Brain microvascular endothelial cell (primary cell): ENCODE results near the gene APPL1.

ENCODE experiments used
- DNase-seq: peaks from one replicate; pipeline ENCODE4 v3.0.0-alpha.2; 2020
- H3K27ac ChIP-seq: fragments of 250-450 bp; sonication (Bioruptor Pico); 2 replicates; pipeline ENCODE4 v1.5.1; 2020; ENCODE audit warnings: mild to moderate bottlenecking, moderate library complexity
- H3K27me3 ChIP-seq: fragments of 250-450 bp; sonication (Bioruptor Pico); replicated peaks from 2 replicates; pipeline ENCODE4 v1.5.1; 2020; ENCODE audit warnings: mild to moderate bottlenecking
- H3K36me3 ChIP-seq: fragments of 250-450 bp; sonication (Bioruptor Pico); replicated peaks from 2 replicates; pipeline ENCODE4 v1.5.1; 2020; ENCODE audit warnings: mild to moderate bottlenecking
- H3K4me3 ChIP-seq: 2 replicates; pipeline ENCODE4 v1.5.1; 2011; ENCODE audit warnings: low read depth, mild to moderate bottlenecking, control low read depth, low read length, moderate library complexity
- CTCF ChIP-seq: IDR thresholded peaks from 2 replicates; pipeline ENCODE4 v1.5.1; 2011; ENCODE audit warnings: low read depth, mild to moderate bottlenecking, moderate library complexity, low read length, control low read depth, inconsistent platforms; ENCODE audit errors: missing control alignments
- in situ Hi-C: cut with HindIII; loops from 2 replicates; pipeline ENCODE4 v1.10.0; 2017; ENCODE audit warnings: low sequenced_read_pairs, low pct_ligation_motif_present

APPL1 gene

GRCh38 chr3:57227204-57227929 is at the start of gene APPL1:
Gene APPL1 (plus strand): TSS chr3:57227729. CDS start chr3:57227884, 155 bp downstream.
- Histone ChIP-seq H3K27me3 (no peaks in the 10 kb centered on the region), H3K36me3 (no peaks in the 10 kb centered on the region), H3K4me3 (peak within 1 kb of the TSS; percentile 86), H3K27ac (peak within 1 kb of the TSS; percentile 85)
- DNase-seq: peak; percentile 83
- TF ChIP-seq CTCF: no peak
- in situ Hi-C loops: no loop called here

DNA sequence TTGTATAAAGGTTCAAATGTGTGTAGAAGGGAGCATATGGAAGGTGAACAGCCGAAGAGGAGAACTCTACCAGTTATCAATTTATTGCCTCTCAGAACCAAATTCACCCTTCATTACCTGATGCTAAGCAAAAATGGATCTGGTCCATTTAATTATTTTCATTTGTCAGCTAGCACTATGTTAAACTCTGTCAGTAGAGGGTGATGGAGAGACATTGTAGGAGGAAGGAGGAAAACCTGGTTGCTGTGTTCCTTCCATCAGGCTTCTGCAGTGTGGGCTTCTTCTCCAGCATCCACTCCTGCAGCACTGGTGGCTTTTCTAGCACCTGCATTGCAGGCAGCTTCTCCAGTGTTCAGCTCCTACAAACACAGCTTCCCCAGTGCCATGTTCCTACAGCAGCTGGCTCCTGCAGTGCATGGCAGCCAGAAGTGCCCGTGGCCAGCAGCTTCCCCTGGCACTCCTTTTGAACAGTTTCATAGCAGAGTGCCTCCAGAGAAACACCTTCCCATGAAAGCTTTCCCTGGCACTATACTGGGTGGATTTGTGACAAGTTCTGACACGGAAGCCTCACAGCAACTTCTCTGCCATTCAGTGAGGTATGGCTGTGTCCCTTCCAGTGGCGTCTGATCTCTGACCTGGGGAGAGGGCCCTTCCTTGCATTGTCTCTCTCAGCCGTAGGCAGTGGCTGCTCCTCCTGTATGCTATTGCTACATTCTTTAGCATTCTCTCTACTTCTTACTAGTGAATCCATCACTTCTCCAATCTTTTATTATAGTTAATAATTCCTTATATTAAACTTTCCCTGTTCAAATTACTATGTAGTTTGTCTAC is 47.7 kb upstream of the APPL1 start:
- DNase-seq: no peak
- Histone ChIP-seq H3K27ac (no peak overlapping the region), H3K36me3 (no peaks in the 10 kb centered on the region), H3K27me3 (no peaks in the 10 kb centered on the region), H3K4me3 (no peak overlapping the region)
- in situ Hi-C loops: no loop called here
- peak; percentile 59 for TF ChIP-seq CTCF

DNA sequence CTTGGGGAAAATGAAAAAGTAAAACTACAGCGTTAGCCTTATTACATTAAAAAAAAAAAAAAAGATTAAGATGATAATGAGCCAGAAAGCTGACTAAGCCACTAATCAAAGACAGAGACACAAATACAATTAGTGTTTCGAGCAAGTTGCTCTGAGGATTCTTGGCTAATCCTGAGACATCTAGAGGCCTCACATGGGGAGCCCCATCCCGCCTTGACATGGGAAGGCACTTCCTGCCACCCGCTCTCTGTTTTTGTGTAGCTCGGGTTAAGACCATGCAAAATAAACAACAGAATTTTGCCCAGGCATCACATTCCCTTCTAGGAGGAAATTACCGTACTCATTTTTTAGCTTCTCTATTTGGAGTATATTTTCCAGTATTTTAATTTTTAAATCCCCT is 43.0 kb upstream of the APPL1 start:
- no peak for TF ChIP-seq CTCF
- no peak for DNase-seq
- no peaks in the 10 kb centered on the region for H3K27me3 ChIP-seq
- no peak overlapping the region for H3K27ac ChIP-seq
- in situ Hi-C loops: no loop called here
- no peak overlapping the region for H3K4me3 ChIP-seq
- H3K36me3 ChIP-seq: no peaks in the 10 kb centered on the region

DNA sequence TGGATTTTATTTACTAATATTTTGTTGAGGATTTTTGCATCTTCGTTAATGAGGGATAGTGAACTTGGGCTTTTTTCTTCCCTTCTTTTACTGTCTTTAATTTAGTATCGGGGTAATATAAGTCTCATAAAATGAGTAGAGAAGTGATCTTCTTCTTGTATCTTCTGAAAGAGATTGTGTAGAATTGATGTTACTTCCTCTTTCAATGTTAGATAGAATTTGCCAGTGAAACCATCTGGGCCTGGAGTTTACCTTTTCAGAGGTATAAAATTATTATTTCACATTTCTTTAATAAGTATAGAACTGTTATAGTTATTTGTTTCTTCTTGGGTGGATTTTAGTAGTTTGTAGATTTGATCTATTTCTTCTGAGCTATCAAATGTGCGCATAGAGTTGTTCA is 35.5 kb upstream of the APPL1 start:
- H3K36me3 ChIP-seq: no peaks in the 10 kb centered on the region
- DNase-seq: no peak
- TF ChIP-seq CTCF: no peak
- in situ Hi-C loops: no loop called here
- H3K4me3 ChIP-seq: no peak overlapping the region
- no peaks in the 10 kb centered on the region for H3K27me3 ChIP-seq
- H3K27ac ChIP-seq: no peak overlapping the region

DNA sequence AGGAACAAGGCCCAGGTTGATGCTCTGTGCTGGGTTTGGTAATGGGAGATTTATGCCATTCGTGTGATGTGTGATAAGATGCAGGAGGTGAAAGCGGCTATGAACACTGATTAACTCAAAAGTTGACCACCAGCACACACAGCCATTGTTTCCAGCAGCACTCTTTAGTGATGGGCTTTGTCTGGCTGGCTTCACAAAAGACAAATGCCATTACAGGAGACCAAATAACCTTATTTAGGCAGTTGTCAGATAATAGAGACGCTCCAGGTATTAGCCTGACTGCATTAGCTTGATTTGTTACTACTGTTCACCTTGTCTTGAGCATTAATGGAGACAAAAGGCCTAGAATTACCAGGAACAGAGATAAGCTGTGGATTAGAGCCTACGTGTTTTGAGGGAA is 32.9 kb upstream of the APPL1 start:
- TF ChIP-seq CTCF: no peak
- H3K4me3 ChIP-seq: no peak overlapping the region
- no peaks in the 10 kb centered on the region for H3K27me3 ChIP-seq
- DNase-seq: no peak
- no peaks in the 10 kb centered on the region for H3K36me3 ChIP-seq
- H3K27ac ChIP-seq: no peak overlapping the region
- in situ Hi-C loops: no loop called here

- no peaks in the 10 kb centered on the region for H3K36me3 ChIP-seq
- no peak within 1 kb of the TSS for H3K4me3 ChIP-seq
- H3K27me3 ChIP-seq: no peaks in the 10 kb centered on the region
- H3K27ac ChIP-seq: no peak within 1 kb of the TSS
- in situ Hi-C loops: no loop called here
- TF ChIP-seq CTCF: no peak
- DNase-seq: no peak
Measured at GRCh38 chr3:57199895-57200297, 27.6 kb upstream of the APPL1 start, which contains the start of gene HESX1. Gene HESX1 (minus strand): TSS chr3:57199978. CDS start chr3:57199918, 60 bp downstream.
